DMS 273 (cell line): ENCODE measurements around the gene SQSTM1.

Source experiments
- DNase-seq: peaks from one replicate; lab custom pipeline; 2025; ENCODE audit not compliant: unreplicated experiment; lab: John Stamatoyannopoulos, UW

SQSTM1 gene

DNA sequence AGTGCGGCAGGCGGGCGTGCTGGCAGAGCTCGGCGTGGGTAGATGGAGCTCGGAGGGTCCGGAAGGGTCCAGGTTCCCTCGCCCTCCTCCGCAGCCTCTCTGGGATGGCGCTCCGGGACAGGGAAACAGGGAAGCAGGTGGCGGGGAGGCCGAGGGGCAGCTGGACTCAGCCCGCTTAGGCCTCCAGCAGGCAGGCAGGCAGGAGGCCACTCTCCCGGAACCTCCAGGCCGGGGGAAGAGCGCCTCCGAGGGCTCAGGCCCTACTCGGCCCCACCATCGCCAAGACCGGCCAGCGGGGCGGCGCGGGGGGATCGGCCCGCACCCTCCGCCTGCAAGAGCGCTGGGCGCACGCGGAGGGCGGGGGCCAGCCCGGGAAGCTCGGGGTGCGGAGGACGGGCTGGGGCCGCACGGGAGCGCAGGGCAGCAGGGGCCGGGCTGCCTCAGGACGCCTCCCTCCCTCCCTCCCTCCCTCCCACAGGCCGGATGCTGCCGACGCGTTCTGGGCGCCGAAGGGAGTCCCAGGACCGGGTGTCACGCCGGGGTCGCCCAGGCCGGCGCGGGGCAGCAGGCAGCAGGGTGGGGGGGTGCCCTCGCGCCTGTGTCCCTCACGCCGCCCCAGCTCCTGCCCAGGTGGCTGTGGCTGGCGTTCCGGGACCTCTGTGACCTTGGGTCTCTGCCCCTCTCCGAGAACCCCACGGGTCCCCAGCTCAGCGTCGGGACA is 15.0 kb upstream of the SQSTM1 start:
- peak; percentile 59 for DNase-seq

DNA sequence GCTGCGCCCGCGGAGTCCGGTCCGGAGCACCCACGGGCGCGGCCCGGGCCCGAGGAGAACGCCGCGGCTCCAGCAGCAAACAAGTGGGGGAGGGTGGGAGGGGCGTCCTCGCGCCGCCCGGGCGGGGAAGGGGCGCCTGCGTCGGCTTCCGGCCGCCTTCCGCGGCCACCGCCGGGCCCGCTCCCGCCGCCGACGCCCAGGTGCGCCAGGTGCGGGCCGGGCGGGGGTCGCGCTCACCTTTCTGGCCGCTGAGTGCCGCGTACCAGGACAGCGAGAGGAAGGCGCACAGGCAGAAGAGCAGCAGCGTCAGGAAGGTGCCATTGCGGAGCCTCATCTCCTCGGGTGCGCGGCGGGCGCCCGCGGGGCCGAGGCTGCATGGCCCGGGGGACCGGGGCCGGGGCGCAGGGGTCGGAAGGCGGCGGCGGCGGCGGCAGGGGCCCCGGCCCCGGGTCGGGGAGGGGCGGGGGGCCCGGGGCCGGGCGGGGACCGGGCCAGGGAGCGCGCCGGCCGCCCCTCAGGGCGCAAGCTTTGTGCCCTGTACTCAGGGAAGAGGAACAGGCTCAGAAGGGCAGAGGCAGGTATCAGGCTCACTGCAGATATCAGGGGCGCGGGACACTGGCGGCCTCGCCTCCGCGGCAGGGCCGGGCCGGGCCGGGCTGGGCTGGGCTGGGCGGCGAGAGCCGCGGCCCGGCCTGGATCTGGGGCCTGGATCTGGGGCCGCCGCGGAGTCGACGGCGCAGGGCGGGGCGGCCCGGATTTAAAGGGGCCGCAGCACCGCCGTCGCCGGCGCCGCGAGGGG is 14.3 kb upstream of the SQSTM1 start, which contains the start of gene MGAT4B:
Gene MGAT4B, minus strand, starts transcription at position 617 of the 799 bp plus-strand sequence. Its CDS starts 283 bp downstream, at position 334.
- DNase-seq, result peak; percentile 89

DNA sequence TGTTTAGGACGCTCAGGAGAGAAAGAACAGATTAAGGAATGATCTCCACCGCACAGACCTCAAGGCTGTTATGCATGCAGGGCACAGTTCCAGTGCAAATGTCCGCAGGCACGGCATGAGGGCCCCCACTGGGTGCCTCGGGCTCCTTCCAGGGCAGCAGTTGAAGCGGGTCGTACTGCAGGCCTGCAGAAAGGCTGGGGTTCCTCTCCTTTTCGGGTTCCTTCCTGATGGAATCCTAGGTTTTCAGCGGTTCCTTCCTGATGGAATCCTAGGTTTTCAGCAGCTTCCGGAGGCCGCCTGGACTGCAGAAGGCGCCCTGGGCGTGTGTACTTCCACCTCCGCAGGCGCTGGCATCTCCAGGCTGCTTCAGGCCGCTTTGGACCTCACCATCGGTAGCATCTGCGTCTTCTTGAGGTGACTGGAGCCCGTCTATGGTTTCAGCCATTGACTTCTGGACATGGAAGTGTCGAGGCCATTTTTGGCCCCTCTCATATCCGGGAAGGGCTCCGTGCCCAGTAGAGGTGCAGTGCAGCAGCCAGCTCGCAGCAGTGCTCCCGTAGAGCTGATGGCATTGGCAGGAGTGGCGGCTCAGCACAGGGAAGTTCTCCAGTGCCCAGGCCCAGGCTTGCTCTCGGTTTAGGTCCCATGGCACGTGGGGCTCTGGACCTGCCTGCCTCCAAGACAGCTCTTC is 8.4 kb upstream of the SQSTM1 start:
- no peak for DNase-seq

DNA sequence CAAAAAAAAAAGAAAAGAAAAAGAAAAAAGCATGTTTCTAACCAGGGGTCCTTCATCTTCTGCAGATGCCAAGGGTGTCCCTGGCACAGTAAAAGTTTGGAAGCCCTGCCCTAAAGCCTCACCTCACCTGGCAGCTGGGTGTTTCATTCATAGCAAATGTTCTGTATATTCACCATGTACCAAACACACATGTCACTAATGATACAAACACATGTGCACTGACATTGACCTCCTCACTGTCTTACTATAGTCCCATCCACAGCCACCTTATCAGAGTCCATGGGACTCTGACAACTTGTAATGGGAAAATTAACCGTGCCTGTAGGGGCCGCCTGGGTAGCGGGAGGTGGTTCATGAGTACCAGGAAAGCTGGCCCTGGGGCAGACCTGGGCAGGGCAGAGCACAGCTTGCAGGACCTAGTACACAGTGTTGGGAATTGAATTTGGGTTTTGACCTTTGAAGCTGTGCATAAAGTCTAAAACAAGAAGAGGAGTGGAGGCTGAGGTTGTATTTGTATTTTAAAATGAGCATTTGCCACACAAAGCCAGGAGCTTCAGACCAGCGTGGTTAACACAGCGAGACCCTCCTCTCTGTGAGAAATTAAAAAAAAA is 7.6 kb upstream of the SQSTM1 start:
- DNase-seq, result no peak

- DNase-seq, result no peak
Observed at GRCh38 chr5:179814090-179814489, 6.6 kb upstream of the SQSTM1 start.

DNA sequence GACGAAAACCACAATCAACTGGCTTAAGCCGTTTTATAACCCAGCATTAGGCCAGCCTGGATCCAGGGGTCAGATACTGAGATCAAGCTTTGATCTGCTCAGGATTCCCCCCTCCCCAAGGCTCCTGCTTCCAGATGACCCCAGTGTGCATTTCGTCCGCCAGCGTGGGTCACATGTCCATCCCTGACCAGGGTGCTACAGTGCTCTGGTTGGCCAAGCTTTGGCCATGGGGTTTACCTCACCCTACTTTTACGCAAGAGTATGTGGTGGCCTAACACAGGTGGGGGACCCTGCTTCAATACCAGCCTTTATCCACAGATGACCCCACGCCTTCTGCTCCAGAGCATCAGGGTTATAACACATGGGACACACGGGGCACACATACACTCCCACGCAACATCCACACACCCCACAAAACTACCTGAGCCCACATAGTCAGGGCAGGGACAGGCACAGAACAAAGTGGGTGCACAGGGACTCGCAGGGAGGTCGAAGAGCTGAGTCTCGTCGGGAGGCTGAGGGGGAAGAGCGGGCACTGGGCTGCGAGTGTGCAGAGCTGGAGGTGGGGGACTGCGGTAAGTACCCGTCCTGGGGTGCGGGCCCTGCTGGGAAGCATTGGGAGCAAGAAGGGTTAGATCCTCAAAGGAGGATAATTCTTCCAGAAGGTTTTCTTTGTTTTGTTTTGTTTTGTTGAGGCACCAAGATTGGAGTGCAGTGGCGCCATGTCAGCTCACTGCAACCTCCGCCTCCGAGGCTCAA is 5.0 kb upstream of the SQSTM1 start:
- DNase-seq, result no peak

GRCh38 chr5:179816401-179816795 is 4.3 kb upstream of the SQSTM1 start:
- DNase-seq, result no peak

GRCh38 chr5:179816796-179817469 is 3.8 kb upstream of the SQSTM1 start:
- DNase-seq, result no peak

DNA sequence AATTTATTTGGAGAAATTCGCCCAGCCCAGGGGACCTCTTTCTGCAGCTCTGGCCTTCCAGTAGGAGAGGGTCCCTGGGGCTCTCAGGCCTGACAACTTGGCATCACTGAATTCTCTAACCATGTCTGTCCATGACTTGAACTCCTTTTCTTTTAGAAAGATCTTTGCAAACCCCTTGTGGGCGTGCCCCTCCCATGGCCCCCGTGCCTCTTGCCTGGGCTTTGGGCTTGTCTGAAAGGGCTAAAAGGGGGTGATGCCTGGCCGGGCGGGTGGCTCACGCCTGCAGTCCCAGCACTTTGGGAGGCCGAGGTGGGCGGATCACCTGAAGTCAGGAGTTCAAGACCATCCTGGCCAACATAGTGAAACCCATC is 3.2 kb upstream of the SQSTM1 start:
- no peak for DNase-seq

- no peak for DNase-seq
Observed at GRCh38 chr5:179817890-179818745, 2.6 kb upstream of the SQSTM1 start.

DNA sequence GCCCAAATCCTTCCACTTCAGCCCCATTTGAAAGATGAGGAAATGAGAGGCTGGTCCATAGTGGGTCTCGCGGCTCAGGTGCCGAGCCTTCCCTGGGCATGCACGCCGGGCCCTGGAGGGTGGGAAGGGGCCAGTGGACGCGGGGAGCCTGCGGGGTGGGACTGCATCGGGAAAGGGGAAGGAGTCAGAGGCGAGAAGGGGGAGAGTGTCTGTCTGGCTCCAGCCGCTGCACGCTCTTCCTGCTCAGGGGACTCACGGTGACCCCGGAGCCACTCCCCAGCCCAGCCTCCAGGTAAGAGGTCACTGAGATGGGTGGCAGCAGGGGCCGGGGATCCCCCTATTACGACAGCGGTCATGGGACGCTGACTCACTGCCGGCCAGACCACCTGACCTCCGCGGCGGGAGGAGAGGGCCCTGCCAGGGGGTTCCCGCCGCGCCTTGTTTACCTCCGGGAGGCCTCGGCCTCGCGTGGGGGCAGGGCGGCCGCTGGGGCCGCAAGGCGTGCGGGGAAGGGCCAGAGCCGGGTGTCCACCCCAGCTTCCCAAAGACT is 1.9 kb upstream of the SQSTM1 start:
- peak; percentile 77 for DNase-seq

DNA sequence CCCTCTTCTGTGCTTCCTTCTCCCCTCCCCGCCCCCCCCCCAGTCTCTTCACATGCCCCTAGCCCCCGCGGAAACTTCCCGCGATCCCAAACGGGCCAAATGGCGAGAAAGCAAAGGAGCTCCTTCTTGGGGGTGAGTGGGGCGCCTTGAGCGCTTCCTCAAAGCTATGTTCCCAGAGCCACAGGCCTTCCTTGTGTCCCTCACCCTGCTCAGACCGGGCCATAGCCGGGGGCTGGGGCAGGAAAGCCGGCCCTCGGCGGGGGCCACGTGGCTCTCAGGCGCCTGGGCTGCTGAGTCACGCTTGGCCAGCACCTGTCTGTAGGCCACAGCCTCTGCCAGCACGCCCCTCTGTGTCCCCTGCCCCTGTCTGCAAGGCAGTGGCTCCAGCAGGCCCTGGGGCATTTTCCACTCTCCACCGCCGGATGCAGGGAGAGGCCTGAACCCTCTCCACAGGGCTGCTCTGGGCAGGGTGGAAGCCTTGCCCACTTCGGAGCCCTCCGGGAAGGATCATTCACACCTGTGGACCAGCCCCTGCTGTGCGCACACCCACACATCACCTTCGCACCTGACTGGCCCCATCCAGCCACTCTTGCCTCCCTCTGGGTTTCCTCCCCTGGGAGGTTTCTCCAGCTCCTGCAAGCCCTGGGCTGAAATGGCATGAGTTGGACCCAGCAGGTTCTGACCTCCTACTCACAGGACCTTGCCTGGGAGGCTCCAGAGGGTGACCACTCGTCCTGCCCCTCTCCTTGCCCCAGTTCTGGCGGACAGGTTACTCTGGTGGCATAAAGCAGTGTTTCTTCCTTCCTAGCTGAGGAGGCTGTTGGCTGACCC is 1.2 kb upstream of the SQSTM1 start:
- DNase-seq, result peak; percentile 60

- DNase-seq, result no peak
Observed at GRCh38 chr5:179820127-179820482, 600 bp upstream of the SQSTM1 start.

GRCh38 chr5:179821298-179822058 is 773 bp downstream of the SQSTM1 start:
- peak; percentile 91 for DNase-seq

DNA sequence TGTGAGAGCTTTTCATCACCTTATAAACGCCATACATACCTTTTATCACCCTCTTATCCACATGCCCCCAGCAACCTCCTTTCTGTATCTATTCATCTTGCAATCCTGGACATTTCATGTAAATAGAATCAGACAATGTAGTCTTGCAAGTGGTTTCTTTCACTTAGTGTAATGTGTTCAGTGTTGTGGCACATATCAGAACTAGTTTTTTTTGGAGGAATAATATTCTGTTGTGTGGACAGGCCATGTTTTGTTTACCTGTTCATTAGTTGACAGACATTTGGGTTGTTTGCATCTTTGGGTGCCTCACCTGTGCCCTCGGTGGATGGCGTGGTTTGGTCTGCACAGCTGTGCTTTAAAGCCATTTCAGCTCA is 1.3 kb downstream of the SQSTM1 start:
- no peak for DNase-seq

- no peak for DNase-seq
Observed at GRCh38 chr5:179822444-179822990, 1.8 kb downstream of the SQSTM1 start.
